ENCODE measurements around the gene ELN. TPM values are rescaled to one million over a fixed set of nuclear protein-coding genes. Genes with fewer than 3 reads are reported as not detected.
"Not testable (repeated sequence)": the region's sequence is repeated elsewhere in the genome, so short reads cannot be mapped to it uniquely, and the experiment has no call there.

The ELN gene
- total RNA-seq, 2 donors from 2014 or later = 0.10 TPM; not detected in 1

DNA sequence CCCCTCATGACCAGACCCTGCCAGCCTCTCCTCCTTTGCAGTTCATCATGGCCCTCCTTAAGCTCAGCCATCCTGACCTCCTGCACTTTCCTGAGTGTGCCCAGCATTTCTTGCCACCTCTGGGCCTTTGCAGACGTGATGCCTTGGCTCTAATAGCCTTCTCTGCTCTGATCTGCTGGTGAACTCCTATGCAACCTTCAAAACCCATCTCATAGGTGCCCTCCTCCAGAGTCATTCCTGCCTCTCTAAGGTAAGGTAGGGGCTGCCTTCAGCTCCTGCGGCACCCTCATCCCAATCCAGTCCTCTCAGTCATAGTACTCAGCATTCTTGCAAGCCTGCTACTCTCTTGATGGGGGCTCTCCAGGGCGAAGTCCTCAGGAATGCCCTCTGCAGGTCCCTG is 19.3 kb upstream of the ELN start:
- no peak overlapping the region for H3K4me3 Mint-ChIP-seq
- no peaks in the 10 kb centered on the region for H3K27me3 Mint-ChIP-seq
- DNase-seq (ENCODE audit: low spot score) (no peak), ATAC-seq (no peak)
- H3K36me3 Mint-ChIP-seq = no peaks in the 10 kb centered on the region
- H3K4me1 Mint-ChIP-seq (ENCODE audit: low read depth in 2 of 2) = peaks cover 0 to 2% of the 10 kb centered on the region in 2 donors
- H3K9me3 Mint-ChIP-seq = no peaks in the 10 kb centered on the region
- no peak overlapping the region for H3K27ac Mint-ChIP-seq

DNA sequence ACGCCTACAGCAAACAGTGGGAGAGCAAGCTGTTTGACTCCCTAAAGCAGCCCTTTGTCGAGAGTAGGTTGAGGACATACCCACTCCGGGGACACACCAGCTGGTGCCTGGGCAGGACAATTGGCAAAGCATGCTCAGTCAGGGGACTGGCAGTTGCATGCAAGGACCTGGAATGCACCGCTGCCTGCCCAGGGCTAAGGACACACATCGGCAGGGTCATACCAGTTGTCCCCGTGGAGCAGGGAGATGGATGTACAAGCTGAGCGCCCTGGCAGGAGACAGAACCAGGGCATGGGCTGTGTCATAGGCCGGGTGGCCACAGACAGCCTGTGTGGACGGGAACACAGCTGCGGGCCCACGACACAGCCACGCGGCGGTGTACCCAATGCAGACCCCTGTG is 18.3 kb upstream of the ELN start:
- DNase-seq (ENCODE audit: low spot score) = no peak
- no peak overlapping the region for H3K27ac Mint-ChIP-seq
- H3K9me3 Mint-ChIP-seq = no peaks in the 10 kb centered on the region
- no peaks in the 10 kb centered on the region for H3K4me1 Mint-ChIP-seq (ENCODE audit: low read depth in 2 of 2)
- no peak for ATAC-seq
- H3K27me3 Mint-ChIP-seq = no peaks in the 10 kb centered on the region
- no peaks in the 10 kb centered on the region for H3K36me3 Mint-ChIP-seq
- no peak overlapping the region for H3K4me3 Mint-ChIP-seq

DNA sequence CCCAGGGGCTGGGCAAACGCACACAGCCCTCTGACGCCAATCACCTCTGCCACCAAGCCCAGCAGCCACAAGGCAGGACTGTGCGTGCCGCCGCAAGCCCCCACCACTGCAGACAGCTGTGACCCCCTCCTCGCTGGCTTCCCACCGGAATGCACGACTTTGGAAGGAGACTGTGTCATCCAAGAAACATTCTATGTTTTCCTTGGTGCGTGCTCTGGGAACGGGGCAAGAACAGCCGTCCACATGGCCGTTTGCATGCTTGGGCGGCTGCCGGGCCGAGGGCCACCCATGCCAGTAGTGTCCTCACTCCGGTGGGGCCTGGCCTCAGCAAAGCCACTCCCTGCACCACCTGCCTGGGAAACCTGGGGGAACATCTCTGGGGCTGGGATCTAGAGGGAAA is 17.6 kb upstream of the ELN start:
- H3K4me1 Mint-ChIP-seq (ENCODE audit: low read depth in 2 of 2) = no peaks in the 10 kb centered on the region
- no peak overlapping the region for H3K27ac Mint-ChIP-seq
- H3K27me3 Mint-ChIP-seq = no peaks in the 10 kb centered on the region
- ATAC-seq (no peak), DNase-seq (ENCODE audit: low spot score) (no peak)
- H3K4me3 Mint-ChIP-seq = no peak overlapping the region
- H3K36me3 Mint-ChIP-seq = no peaks in the 10 kb centered on the region
- no peaks in the 10 kb centered on the region for H3K9me3 Mint-ChIP-seq

DNA sequence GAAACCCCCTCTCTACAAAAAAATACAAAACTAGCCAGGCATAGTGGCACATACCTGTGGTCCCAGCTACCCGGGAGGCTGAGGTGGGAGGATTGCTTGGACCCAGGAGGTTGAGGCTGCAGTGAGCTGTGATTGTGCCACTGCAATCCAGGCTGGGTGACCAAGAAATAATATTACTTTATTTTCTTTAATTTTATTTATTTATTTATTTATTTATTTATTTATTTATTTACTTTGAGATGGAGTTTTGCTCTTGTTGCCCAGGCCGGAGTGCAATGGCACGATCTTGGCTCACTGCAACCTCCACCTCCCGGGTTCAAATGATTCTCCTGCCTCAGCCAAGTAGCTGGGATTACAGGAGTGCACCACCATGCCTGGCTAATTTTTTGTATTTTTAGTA is 16.6 kb upstream of the ELN start:
- H3K27ac Mint-ChIP-seq; H3K4me1 Mint-ChIP-seq (ENCODE audit: low read depth in 2 of 2); H3K9me3 Mint-ChIP-seq; H3K4me3 Mint-ChIP-seq; H3K27me3 Mint-ChIP-seq; ATAC-seq; DNase-seq (ENCODE audit: low spot score); H3K36me3 Mint-ChIP-seq: not testable (repeated sequence)

DNA sequence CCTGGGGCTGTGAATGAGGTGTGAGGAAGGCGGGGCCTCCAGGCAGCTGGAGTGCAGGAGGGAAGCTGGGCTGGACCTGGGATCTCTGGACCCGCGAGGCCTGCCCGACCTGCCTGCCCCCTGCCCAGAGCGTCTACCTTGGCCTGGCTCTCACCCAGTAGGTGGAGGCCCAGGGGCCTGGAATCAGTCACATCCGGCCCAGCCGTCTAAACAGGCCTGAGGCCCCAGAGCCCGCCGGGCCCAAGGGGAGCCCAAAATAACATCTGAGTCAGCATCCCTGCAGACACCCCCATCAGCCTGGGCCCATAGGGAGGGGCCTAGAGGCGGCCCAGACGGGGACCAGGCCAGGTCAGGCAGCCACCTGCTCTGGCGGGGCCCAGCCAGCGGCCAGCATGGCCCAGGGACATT is 15.1 kb upstream of the ELN start:
- H3K4me1 Mint-ChIP-seq (ENCODE audit: low read depth in 2 of 2) = no peaks in the 10 kb centered on the region
- no peak overlapping the region for H3K4me3 Mint-ChIP-seq
- peak; percentile 11 to 43 for ATAC-seq
- no peaks in the 10 kb centered on the region for H3K9me3 Mint-ChIP-seq
- no peak for DNase-seq (ENCODE audit: low spot score)
- H3K27ac Mint-ChIP-seq = no peak overlapping the region
- no peaks in the 10 kb centered on the region for H3K36me3 Mint-ChIP-seq
- H3K27me3 Mint-ChIP-seq = peaks cover 0 to 5% of the 10 kb centered on the region in 2 donors

DNA sequence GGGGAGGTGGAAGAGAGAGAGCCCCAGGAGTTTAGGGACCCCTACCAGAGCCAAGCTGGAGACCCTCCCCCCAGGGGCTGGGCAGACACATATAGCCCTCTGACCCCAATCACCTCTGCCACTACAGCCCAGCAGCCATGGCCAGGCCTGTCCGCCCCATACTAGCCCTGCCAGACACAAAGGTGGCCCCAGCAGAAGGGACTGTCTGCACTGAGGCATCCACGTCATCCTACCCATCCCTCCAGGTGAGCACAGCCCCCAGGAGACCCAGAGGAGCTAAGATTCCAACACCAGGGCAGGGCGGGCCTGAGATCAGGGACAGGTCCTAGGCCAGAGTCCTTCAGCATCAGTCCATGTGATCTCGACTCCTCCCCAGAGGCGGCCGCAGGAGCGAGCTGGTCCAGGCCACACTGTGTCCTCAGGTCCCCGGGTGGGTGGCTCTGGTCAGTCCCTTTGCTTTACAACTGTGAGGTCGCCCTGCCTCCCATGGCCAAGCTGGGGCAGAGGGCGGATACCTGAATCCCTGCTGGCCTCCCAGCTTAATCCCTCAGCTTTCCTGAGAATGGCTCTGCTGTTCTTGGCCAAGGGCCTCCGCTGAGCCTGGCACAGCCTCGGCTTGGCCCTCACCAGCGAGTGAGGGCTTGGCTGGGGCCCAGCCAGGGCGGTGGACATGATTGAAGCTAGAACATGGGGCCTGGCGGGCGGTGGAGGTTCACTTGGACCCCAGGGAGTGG is 14.3 kb upstream of the ELN start:
- no peaks in the 10 kb centered on the region for H3K9me3 Mint-ChIP-seq
- no peaks in the 10 kb centered on the region for H3K4me1 Mint-ChIP-seq (ENCODE audit: low read depth in 2 of 2)
- no peak overlapping the region for H3K4me3 Mint-ChIP-seq
- DNase-seq (ENCODE audit: low spot score) (no peak), ATAC-seq (peak in 1 of 2 donors; percentile 40)
- peaks cover 5 to 7% of the 10 kb centered on the region in 2 donors for H3K27me3 Mint-ChIP-seq
- H3K36me3 Mint-ChIP-seq = no peaks in the 10 kb centered on the region
- H3K27ac Mint-ChIP-seq = no peak overlapping the region

DNA sequence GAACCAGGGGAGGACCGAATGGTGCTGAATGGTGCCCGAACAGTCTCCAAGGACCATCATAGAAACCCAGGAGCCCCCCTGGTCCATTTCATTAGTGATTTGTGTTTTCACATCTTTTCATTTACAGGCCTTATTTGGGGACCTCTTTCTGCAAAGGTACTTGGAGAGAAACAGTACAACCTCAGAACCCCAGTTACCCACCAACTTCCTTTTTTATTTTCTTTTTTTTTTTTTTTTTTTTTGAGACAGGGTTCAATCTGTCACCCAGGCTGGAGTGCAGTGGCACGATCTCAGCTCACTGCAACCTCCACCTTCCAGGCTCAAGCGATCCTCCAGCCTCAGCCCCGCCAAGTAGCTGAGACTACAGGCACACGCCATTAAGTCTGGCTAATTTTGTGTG is 13.0 kb upstream of the ELN start:
- no peak overlapping the region for H3K4me3 Mint-ChIP-seq
- peaks cover 5 to 7% of the 10 kb centered on the region in 2 donors for H3K27me3 Mint-ChIP-seq
- no peak overlapping the region for H3K27ac Mint-ChIP-seq
- ATAC-seq = no peak
- DNase-seq (ENCODE audit: low spot score) = no peak
- no peaks in the 10 kb centered on the region for H3K9me3 Mint-ChIP-seq
- H3K36me3 Mint-ChIP-seq = no peaks in the 10 kb centered on the region
- H3K4me1 Mint-ChIP-seq (ENCODE audit: low read depth in 2 of 2) = no peaks in the 10 kb centered on the region

DNA sequence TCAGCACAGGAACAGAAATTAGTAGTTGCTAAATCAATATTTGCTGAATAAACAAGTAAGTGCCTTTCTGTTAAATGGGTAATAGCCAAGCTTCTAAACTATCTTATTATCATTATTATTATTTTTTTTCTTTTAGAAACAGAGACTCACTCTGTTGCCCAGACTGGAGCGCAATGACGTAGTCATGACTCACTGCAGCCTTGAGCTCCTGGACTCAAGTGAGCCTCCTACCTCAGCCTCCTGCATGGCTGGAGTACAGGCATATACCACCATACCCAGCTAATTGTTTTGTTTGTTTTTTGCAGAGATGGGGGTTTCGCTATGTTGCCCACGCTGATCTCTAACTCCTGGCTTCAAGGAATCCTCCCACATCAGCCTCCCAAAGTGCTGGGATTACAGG is 12.3 kb upstream of the ELN start:
- H3K4me3 Mint-ChIP-seq = no peak overlapping the region
- peaks cover 5 to 7% of the 10 kb centered on the region in 2 donors for H3K27me3 Mint-ChIP-seq
- ATAC-seq = no peak
- no peak overlapping the region for H3K27ac Mint-ChIP-seq
- no peaks in the 10 kb centered on the region for H3K4me1 Mint-ChIP-seq (ENCODE audit: low read depth in 2 of 2)
- H3K9me3 Mint-ChIP-seq = no peaks in the 10 kb centered on the region
- no peaks in the 10 kb centered on the region for H3K36me3 Mint-ChIP-seq
- DNase-seq (ENCODE audit: low spot score) = no peak

DNA sequence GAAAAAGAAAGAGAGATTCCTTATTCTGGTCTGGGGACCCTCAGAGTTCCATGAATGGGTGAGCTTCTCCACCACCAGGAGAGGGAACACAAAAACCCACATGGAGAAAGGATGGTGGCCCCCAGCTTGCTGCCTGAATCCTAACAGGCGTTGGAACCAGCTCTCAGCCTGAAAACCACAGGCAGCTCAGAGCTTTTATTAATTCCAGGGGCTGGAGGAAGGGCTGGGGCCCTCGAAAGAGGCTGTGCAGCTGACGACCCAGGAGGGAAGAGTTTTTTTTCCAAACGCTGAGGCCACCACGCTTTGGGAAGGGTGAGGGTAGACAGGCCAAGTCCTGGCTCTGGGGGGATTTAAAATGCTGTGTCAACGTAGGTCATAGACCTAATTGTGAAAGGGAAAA is 10.8 kb upstream of the ELN start:
- no peak overlapping the region for H3K4me3 Mint-ChIP-seq
- H3K9me3 Mint-ChIP-seq = no peaks in the 10 kb centered on the region
- no peaks in the 10 kb centered on the region for H3K4me1 Mint-ChIP-seq (ENCODE audit: low read depth in 2 of 2)
- peak overlapping the region in 1 of 2 donors; percentile 28 for H3K27ac Mint-ChIP-seq
- DNase-seq (ENCODE audit: low spot score) (no peak), ATAC-seq (no peak)
- no peaks in the 10 kb centered on the region for H3K36me3 Mint-ChIP-seq
- H3K27me3 Mint-ChIP-seq = peaks cover 5 to 7% of the 10 kb centered on the region in 2 donors

DNA sequence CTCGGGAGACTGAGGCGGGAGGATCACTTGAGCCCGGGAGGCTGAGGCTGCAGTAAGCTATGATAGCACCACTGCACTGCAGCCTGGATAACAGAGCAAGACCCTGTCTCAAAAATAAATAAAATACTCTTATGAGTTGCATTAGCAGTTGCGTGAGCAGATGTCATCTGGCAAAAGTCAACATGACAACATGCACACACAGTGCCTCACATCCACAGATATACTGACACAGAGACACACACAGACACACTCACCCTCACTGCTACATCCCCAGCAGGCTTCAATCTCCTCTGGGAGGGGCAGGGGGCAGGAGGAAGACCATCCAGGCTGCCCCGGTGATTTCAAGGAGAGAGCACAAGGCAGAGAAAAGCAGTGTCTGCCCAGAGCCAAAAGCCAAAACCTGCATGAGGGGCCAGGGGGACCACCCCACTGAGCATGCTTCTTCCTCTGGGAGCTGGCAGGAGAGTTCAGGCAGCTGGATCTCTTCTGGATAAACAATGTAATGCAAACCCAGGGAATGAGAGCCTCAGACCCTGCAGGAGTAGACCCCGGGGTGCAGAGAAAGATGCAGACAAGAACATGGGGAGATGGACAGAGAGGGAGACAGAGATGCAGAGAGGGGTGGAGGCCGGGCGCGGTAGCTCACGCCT is 9.6 kb upstream of the ELN start:
- no peaks in the 10 kb centered on the region for H3K9me3 Mint-ChIP-seq
- H3K27ac Mint-ChIP-seq = no peak overlapping the region
- ATAC-seq = no peak
- no peaks in the 10 kb centered on the region for H3K36me3 Mint-ChIP-seq
- H3K27me3 Mint-ChIP-seq = peaks cover 5 to 7% of the 10 kb centered on the region in 2 donors
- H3K4me1 Mint-ChIP-seq (ENCODE audit: low read depth in 2 of 2) = no peaks in the 10 kb centered on the region
- DNase-seq (ENCODE audit: low spot score) = no peak
- H3K4me3 Mint-ChIP-seq = no peak overlapping the region

DNA sequence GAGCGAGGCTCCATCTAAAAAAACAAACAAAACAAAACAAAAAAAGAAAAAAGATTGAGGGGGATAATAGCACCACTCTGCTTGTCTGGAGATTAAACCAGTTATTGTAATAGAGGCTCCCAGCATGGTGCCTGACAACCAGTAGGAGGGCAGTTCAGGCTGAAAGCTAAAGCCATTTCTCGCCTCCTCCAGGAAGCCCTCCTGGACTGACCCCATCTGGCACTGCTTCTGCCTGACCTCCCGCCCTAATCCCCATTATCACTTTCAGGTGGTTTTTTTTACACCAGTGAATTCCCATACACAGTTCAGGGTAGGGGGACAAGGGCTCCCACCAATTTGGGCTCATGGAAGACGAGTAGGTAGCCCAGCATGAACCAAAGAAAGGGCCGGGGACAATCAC is 8.8 kb upstream of the ELN start:
- Mint-ChIP-seq H3K4me3 (no peak overlapping the region), H3K27me3 (peaks cover 5 to 7% of the 10 kb centered on the region in 2 donors), H3K36me3 (no peaks in the 10 kb centered on the region), H3K27ac (no peak overlapping the region), H3K4me1 (ENCODE audit: low read depth in 2 of 2) (no peaks in the 10 kb centered on the region), H3K9me3 (no peaks in the 10 kb centered on the region)
- no peak for ATAC-seq
- DNase-seq (ENCODE audit: low spot score) = no peak

DNA sequence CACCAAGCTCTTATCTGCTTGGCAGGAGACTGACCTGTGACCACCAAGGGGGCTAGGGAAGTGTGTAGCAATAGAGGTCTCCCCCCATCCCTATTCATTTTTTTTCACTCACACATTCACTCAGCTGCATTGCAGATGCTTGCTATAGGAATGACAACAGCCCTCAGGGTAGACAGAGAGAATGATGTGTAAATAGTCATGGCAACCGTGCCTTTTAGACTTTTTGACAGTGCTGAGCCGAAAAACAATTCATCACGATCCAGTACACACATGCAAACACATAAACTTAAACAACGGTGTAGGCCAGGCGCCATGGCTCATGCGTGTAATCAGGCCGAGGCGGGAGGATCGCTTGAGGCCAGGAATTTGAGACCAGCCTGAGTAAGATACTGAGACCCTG is 7.6 kb upstream of the ELN start:
- no peak overlapping the region for H3K4me3 Mint-ChIP-seq
- H3K27ac Mint-ChIP-seq = no peak overlapping the region
- peaks cover 7% of the 10 kb centered on the region in 2 donors for H3K27me3 Mint-ChIP-seq
- ATAC-seq (no peak), DNase-seq (ENCODE audit: low spot score) (no peak)
- H3K9me3 Mint-ChIP-seq = no peaks in the 10 kb centered on the region
- H3K36me3 Mint-ChIP-seq = no peaks in the 10 kb centered on the region
- H3K4me1 Mint-ChIP-seq (ENCODE audit: low read depth in 2 of 2) = no peaks in the 10 kb centered on the region

DNA sequence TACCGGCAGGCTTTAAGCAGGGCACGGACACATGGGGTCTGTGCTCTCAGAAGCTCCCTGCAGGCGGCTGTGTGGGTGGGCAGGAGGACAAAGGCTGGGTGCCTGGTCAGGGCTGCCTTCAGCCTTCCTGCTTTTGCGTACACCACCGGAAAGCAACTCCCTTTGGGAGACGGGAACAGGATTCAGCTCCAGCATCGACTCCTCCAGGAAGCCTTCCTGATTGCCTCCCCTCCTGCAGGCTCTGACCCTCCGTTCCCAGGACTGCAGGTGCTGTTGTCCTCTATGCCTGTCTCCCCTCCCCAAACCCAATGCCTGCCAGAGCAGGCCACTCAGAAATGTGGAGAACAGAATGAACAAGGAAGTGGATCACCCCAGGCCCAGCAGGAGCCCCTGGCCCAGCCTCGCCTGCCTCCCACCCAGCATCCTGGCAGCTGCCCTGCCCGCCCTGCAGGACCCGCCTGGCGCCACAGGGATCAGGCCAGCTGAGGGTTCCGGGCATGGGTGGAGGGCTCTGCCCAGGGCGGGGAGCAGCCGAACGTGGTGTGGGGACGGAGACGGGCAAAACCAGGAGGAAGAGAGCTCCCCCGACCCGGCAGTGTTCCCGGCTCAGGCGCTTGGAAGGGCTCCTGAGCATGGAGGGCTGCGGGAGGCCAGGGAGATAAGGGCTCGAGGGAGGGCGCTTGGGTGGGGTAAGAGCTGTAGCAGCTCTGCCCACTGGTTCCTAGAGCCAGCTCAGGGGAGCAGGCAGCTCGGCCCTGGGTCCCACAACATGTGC is 6.2 kb upstream of the ELN start:
- no peak overlapping the region for H3K4me3 Mint-ChIP-seq

DNA sequence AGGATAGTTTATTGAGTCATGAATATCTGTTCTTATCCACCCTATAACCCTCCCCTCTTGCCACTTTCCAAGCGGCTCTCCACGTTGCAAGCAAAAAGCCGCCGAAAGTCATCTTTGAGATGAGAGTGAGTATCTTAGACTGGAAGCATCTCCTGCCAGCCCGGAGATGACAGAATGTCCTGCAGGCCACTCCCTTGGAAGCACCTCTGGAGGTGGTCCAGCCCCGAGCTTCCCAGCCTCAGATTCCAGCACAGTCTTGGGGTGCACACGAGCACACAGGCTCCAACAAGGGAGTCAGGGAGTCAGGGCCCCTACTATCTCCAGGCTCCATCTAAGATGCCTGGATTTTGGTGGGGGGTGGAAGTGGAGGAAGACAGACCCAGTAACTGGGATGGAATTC is 5.5 kb upstream of the ELN start:
- no peak for DNase-seq (ENCODE audit: low spot score)
- Mint-ChIP-seq H3K4me3 (no peak overlapping the region), H3K27ac (no peak overlapping the region), H3K27me3 (peaks cover 13 to 20% of the 10 kb centered on the region in 2 donors), H3K36me3 (no peaks in the 10 kb centered on the region), H3K9me3 (no peaks in the 10 kb centered on the region), H3K4me1 (ENCODE audit: low read depth in 2 of 2) (peaks cover 0 to 4% of the 10 kb centered on the region in 2 donors)
- ATAC-seq = no peak

More for the DNA sequence above, 6.2 kb upstream of the ELN start:
- H3K27ac Mint-ChIP-seq = no peak overlapping the region
- no peaks in the 10 kb centered on the region for H3K9me3 Mint-ChIP-seq
- peaks cover 0 to 3% of the 10 kb centered on the region in 2 donors for H3K4me1 Mint-ChIP-seq (ENCODE audit: low read depth in 2 of 2)
- H3K36me3 Mint-ChIP-seq = no peaks in the 10 kb centered on the region
- ATAC-seq (no peak), DNase-seq (ENCODE audit: low spot score) (no peak)
- H3K27me3 Mint-ChIP-seq = peaks cover 15 to 19% of the 10 kb centered on the region in 2 donors
